Prostate gland (tissue), 2 donors: ENCODE data around the gene EEFSEC. TPM values are rescaled to one million over a fixed set of nuclear protein-coding genes. Genes with fewer than 3 reads are reported as not detected.

ENCODE experiments used
- DNase-seq: peaks from one replicate; pipeline ENCODE4 v3.0.0-alpha.2; 2019; ENCODE audit warnings: low spot score
- H3K27ac ChIP-seq, 2 donors: fragments of 200-600 bp; sonication (generic); 2 replicates each; pipeline ENCODE4 v1.5.1; 2017 to 2019
- H3K27me3 ChIP-seq: fragments of 200-600 bp; sonication (generic); replicated peaks from 2 replicates; pipeline ENCODE4 v1.5.1; 2019; ENCODE audit not compliant: insufficient read depth
- H3K36me3 ChIP-seq, 2 donors: fragments of 200-600 bp; sonication (generic); 1 replicate in 1 of 2; 2 replicates in 1 of 2; pipeline versions ENCODE4 v1.5.1 to v1.8.1; 2017 to 2019
- H3K4me1 ChIP-seq: fragments of 200-600 bp; sonication (generic); replicated peaks from 2 replicates; pipeline ENCODE4 v1.5.1; 2019
- H3K4me3 ChIP-seq, 2 donors: fragments of 200-600 bp; sonication (generic); 2 replicates each; pipeline ENCODE4 v1.5.1; 2017 to 2019
- H3K9me3 ChIP-seq: fragments of 200-600 bp; sonication (generic); 2 replicates; pipeline ENCODE4 v1.5.1; 2017
- CTCF ChIP-seq, 4 experiments: fragments of 200-600 bp in 2 of 4; fragments of 450-650 bp in 2 of 4; sonication (generic) in 2 of 4; IDR thresholded peaks; 1 replicate in 3 of 4; 2 replicates in 1 of 4; pipeline ENCODE4 v1.5.1; 2016 to 2019; ENCODE audit warnings: antibody characterized with exemption in 4 of 4, mild to moderate bottlenecking in 2 of 4, moderate library complexity in 2 of 4
- POLR2A ChIP-seq: fragments of 450-650 bp; IDR thresholded peaks from one replicate; pipeline ENCODE4 v1.6.1; 2016; ENCODE audit warnings: antibody characterized with exemption, mild to moderate bottlenecking
- POLR2AphosphoS5 ChIP-seq: sonication (generic); formaldehyde crosslinking; IDR thresholded peaks from one replicate; pipeline ENCODE4 v1.6.1; 2017; ENCODE audit warnings: antibody characterized with exemption
- WGBS: methylation state at CpG from one replicate; pipeline ENCODE4 v1.1.5; 2018; 5-methylcytosine and 5-hydroxymethylcytosine counted together
- intact Hi-C: fragments of 100-400 bp; cut with DNase I; formaldehyde crosslinking; loops from one replicate; pipeline ENCODE4 v1.14.2; 2022
- total RNA-seq, 2 donors: library from RNA; depleted of rRNA; stranded (reverse); fragments of >200 nt; gene quantifications; one replicate each; pipeline ENCODE4 v1.1.0, GENCODE V29; 2016

EEFSEC gene
- total RNA-seq, 2 donors from 2014 or later: 24.7 to 26.1 TPM

GRCh38 chr3:128420720-128421438 lies 267.6 kb downstream of the EEFSEC start:
- TF ChIP-seq POLR2A: no peak
- no peak for TF ChIP-seq CTCF (IDR thresholded peaks at IDR 0.05)
- no peak for TF ChIP-seq POLR2AphosphoS5
- H3K9me3 ChIP-seq: no peaks in the 10 kb centered on the region
- no peaks in the 10 kb centered on the region for H3K27me3 ChIP-seq
- H3K27ac ChIP-seq: no peak overlapping the region
- 74% methylated on average over 12 of the region's 12 CpGs for WGBS
- H3K36me3 ChIP-seq: no peaks in the 10 kb centered on the region
- DNase-seq: no peak
- intact Hi-C loops: loop anchor here (5.0 kb wide), 1 partner anchor 239 kb away; no protein-coding TSS in a partner anchor
- peaks cover 24% of the 10 kb centered on the region for H3K4me1 ChIP-seq
- H3K4me3 ChIP-seq: no peak overlapping the region

GRCh38 chr3:128421439-128421836 lies 268.2 kb downstream of the EEFSEC start:
- H3K27me3 ChIP-seq: no peaks in the 10 kb centered on the region
- peaks cover 24% of the 10 kb centered on the region for H3K4me1 ChIP-seq
- H3K9me3 ChIP-seq: no peaks in the 10 kb centered on the region
- intact Hi-C loops: loop anchor here (5.0 kb wide), 1 partner anchor 239 kb away; no protein-coding TSS in a partner anchor
- H3K27ac ChIP-seq: no peak overlapping the region
- no peak for DNase-seq
- no peaks in the 10 kb centered on the region for H3K36me3 ChIP-seq
- H3K4me3 ChIP-seq: no peak overlapping the region
- TF ChIP-seq POLR2AphosphoS5: no peak
- no peak for TF ChIP-seq CTCF (IDR thresholded peaks at IDR 0.05)
- no peak for TF ChIP-seq POLR2A
- 33% methylated on average over 11 of the region's 11 CpGs for WGBS

GRCh38 chr3:128421966-128422365 lies 268.7 kb downstream of the EEFSEC start:
- WGBS: 82% methylated on average over 7 of the region's 7 CpGs
- no peak for DNase-seq
- intact Hi-C loops: loop anchor here (5.0 kb wide), 1 partner anchor 240 kb away; no protein-coding TSS in a partner anchor
- Histone ChIP-seq H3K9me3 (no peaks in the 10 kb centered on the region), H3K36me3 (no peaks in the 10 kb centered on the region), H3K4me3 (no peak overlapping the region), H3K4me1 (peaks cover 24% of the 10 kb centered on the region), H3K27ac (no peak overlapping the region), H3K27me3 (no peaks in the 10 kb centered on the region)
- TF ChIP-seq POLR2A (no peak), CTCF (IDR thresholded peaks at IDR 0.05) (no peak), POLR2AphosphoS5 (no peak)

- H3K36me3 ChIP-seq: no peaks in the 10 kb centered on the region
- 91% methylated on average over 3 of the region's 3 CpGs for WGBS
- intact Hi-C loops: loop anchor here (5.0 kb wide), 1 partner anchor 241 kb away; no protein-coding TSS in a partner anchor
- H3K27me3 ChIP-seq: no peaks in the 10 kb centered on the region
- H3K4me3 ChIP-seq: no peak overlapping the region
- no peak for TF ChIP-seq POLR2AphosphoS5
- no peak for TF ChIP-seq POLR2A
- TF ChIP-seq CTCF (IDR thresholded peaks at IDR 0.05): no peak
- H3K9me3 ChIP-seq: no peaks in the 10 kb centered on the region
- H3K4me1 ChIP-seq: peaks cover 24% of the 10 kb centered on the region
- H3K27ac ChIP-seq: no peak overlapping the region
- no peak for DNase-seq
Observed at GRCh38 chr3:128422762-128423524, 269.7 kb downstream of the EEFSEC start.
